Keratinocyte (primary cell): ENCODE data around the gene NXN. TPM values are rescaled to one million over a fixed set of nuclear protein-coding genes. Genes with fewer than 3 reads are reported as not detected.

Experiments used
- DNase-seq: peaks from one replicate; pipeline ENCODE4 v3.0.0-alpha.2; 2011; ENCODE audit warnings: low read depth, missing footprints, low spot score
- FAIRE-seq: peaks from 2 replicates; lab custom pipeline; 2011; peaks lifted over from hg19 to GRCh38; lab: Jason Lieb, UNC
- H2AFZ ChIP-seq: 2 replicates; pipeline ENCODE4 v1.6.0; 2012; ENCODE audit warnings: low read length, control low read depth, inconsistent platforms; ENCODE audit not compliant: control insufficient read depth
- H3K27ac ChIP-seq: 2 replicates; pipeline ENCODE4 v1.5.1; 2011; ENCODE audit warnings: low read length; ENCODE audit not compliant: control insufficient read depth, insufficient read depth
- H3K27me3 ChIP-seq: 3 replicates; pipeline ENCODE4 v1.6.0; 2011; ENCODE audit warnings: low read length; ENCODE audit not compliant: control insufficient read depth, insufficient read depth; ENCODE audit errors: extremely low read depth
- H3K36me3 ChIP-seq, 2 experiments: 2 replicates in 1 of 2; 3 replicates in 1 of 2; pipeline ENCODE4 v1.5.1; 2011; ENCODE audit warnings: low read length in 2 of 2, mild to moderate bottlenecking in 1 of 2; ENCODE audit not compliant: control insufficient read depth in 2 of 2, insufficient read depth in 2 of 2; ENCODE audit errors: extremely low read depth in 1 of 2
- H3K4me1 ChIP-seq: 3 replicates; pipeline ENCODE4 v1.5.1; 2011; ENCODE audit warnings: low read length; ENCODE audit not compliant: control insufficient read depth, insufficient read depth; ENCODE audit errors: extremely low read depth
- H3K4me2 ChIP-seq: 3 replicates; pipeline ENCODE4 v1.6.0; 2011; ENCODE audit warnings: low read depth, low read length; ENCODE audit not compliant: control insufficient read depth, insufficient read depth; ENCODE audit errors: extremely low read depth
- H3K4me3 ChIP-seq, 3 experiments: fragments of 200-600 bp in 1 of 3; sonication (generic) in 1 of 3; 2 replicates in 2 of 3; 3 replicates in 1 of 3; pipeline ENCODE4 v1.5.1; 2011 to 2016; ENCODE audit warnings: low read length in 3 of 3, mild to moderate bottlenecking in 3 of 3, control low read depth in 2 of 3, inconsistent platforms in 1 of 3, low read depth in 1 of 3, mixed read lengths in 1 of 3, mixed run types in 1 of 3, moderate library complexity in 1 of 3; ENCODE audit not compliant: control insufficient read depth in 2 of 3, insufficient read depth in 2 of 3; ENCODE audit errors: extremely low read depth in 1 of 3
- H3K79me2 ChIP-seq: 2 replicates; pipeline ENCODE4 v1.6.0; 2012; ENCODE audit warnings: low read length; ENCODE audit not compliant: control insufficient read depth, insufficient read depth
- H3K9ac ChIP-seq: 3 replicates; pipeline ENCODE4 v1.6.0; 2011; ENCODE audit warnings: low read length; ENCODE audit not compliant: control insufficient read depth, insufficient read depth; ENCODE audit errors: extremely low read depth
- H3K9me1 ChIP-seq: 3 replicates; pipeline ENCODE4 v1.6.0; 2011; ENCODE audit warnings: low read length; ENCODE audit not compliant: control insufficient read depth, insufficient read depth; ENCODE audit errors: extremely low read depth
- H3K9me3 ChIP-seq: 2 replicates; pipeline ENCODE4 v1.5.1; 2012; ENCODE audit warnings: low read depth, low read length; ENCODE audit not compliant: control insufficient read depth
- H4K20me1 ChIP-seq: 3 replicates; pipeline ENCODE4 v1.6.0; 2011; ENCODE audit warnings: low read length; ENCODE audit not compliant: control insufficient read depth, insufficient read depth; ENCODE audit errors: extremely low read depth
- CTCF ChIP-seq, 3 experiments: IDR thresholded peaks in 1 of 3; conservative IDR thresholded peaks in 1 of 3; optimal IDR thresholded peaks in 1 of 3; 2 replicates in 2 of 3; 3 replicates in 1 of 3; pipeline versions ENCODE3 to v1.5.1; 2011; ENCODE audit warnings: low read length in 3 of 3, mild to moderate bottlenecking in 3 of 3, moderate library complexity in 2 of 3, control low read depth in 1 of 3, inconsistent platforms in 1 of 3; ENCODE audit not compliant: insufficient read depth in 2 of 3; ENCODE audit errors: extremely low read depth in 1 of 3
- EZH2 ChIP-seq: IDR thresholded peaks from one replicate; pipeline ENCODE4 v1.6.1; 2012; ENCODE audit warnings: inconsistent platforms, mild to moderate bottlenecking, low read length, moderate library complexity
- dilution Hi-C: fragments of 300-500 bp; cut with MboI; formaldehyde crosslinking; loops from one replicate; pipeline ENCODE4 v1.7.0; 2020; ENCODE audit warnings: low sequenced_read_pairs; ENCODE audit not compliant: extremely low pct_ligation_motif_present
- polyA plus RNA-seq, 5 experiments: library from polyadenylated mRNA; depleted of rRNA in 3 of 5; stranded (reverse) in 3 of 5; stranded (forward) in 1 of 5; unstranded in 1 of 5; fragments of >200 nt; gene quantifications; 1 replicate in 1 of 5; 2 replicates in 3 of 5; 3 replicates in 1 of 5; pipeline versions ENCODE4 v1.2.1 to v1.2.3, GENCODE V29; 2011 to 2012; ENCODE audit warnings: missing spikeins in 2 of 5, low read depth in 1 of 5, low replicate concordance in 1 of 5

Gene NXN
- polyA plus RNA-seq, 1 donor (not counting 4 experiments of a cell fraction or from before 2014, with no cell fraction given): 94.4 TPM

GRCh38 chr17:752002-752619, 227.5 kb downstream of the NXN start, which contains the start of gene GEMIN4:
TSS of gene GEMIN4 (minus strand) at chr17:752264. CDS start at chr17:752142, 122 bp downstream.
- Histone ChIP-seq H3K9me3 (no peaks in the 10 kb centered on the region), H3K27me3 (no peaks in the 10 kb centered on the region), H3K27ac (peak within 1 kb of the TSS; percentile 85), H3K9me1 (no peaks in the 10 kb centered on the region), H3K4me3 (peak within 1 kb of the TSS; percentile 54 to 92 (median 87)), H3K36me3 (peaks cover 5 to 14% of the 10 kb centered on the region in 2 experiments), H3K79me2 (peaks cover 46% of the 10 kb centered on the region), H3K9ac (peak within 1 kb of the TSS; percentile 90), H3K4me1 (peaks cover 30% of the 10 kb centered on the region), H3K4me2 (peak within 1 kb of the TSS; percentile 87), H2AFZ (peak within 1 kb of the TSS; percentile 67), H4K20me1 (no peaks in the 10 kb centered on the region)
- peak; percentile 32 for DNase-seq
- TF ChIP-seq CTCF (optimal IDR thresholded peaks at IDR 0.05 in 1 of 3, IDR thresholded peaks at IDR 0.05 in 1 of 3, conservative IDR thresholded peaks at IDR 0.05 in 1 of 3; ENCODE audit: extremely low read depth in 1 of 3, insufficient read depth in 2 of 3, low read length in 3 of 3): peak; percentile 71 to 99 (median 97)
- no peak for TF ChIP-seq EZH2
- dilution Hi-C loops: no loop called here
- FAIRE-seq: no peak

- Histone ChIP-seq H3K4me1 (peaks cover 24% of the 10 kb centered on the region), H3K4me3 (peak overlapping the region; percentile 54 to 92 (median 87)), H3K27me3 (no peaks in the 10 kb centered on the region), H3K9me3 (no peaks in the 10 kb centered on the region), H3K79me2 (peaks cover 53% of the 10 kb centered on the region), H3K9ac (peak overlapping the region; percentile 90), H4K20me1 (no peaks in the 10 kb centered on the region), H3K4me2 (peak overlapping the region; percentile 87), H3K36me3 (peaks cover 9 to 14% of the 10 kb centered on the region in 2 experiments), H3K27ac (peak overlapping the region; percentile 85), H2AFZ (peak overlapping the region; percentile 62), H3K9me1 (no peaks in the 10 kb centered on the region)
- dilution Hi-C loops: no loop called here
- TF ChIP-seq EZH2 (no peak), CTCF (optimal IDR thresholded peaks at IDR 0.05 in 1 of 3, IDR thresholded peaks at IDR 0.05 in 1 of 3, conservative IDR thresholded peaks at IDR 0.05 in 1 of 3; ENCODE audit: extremely low read depth in 1 of 3, insufficient read depth in 2 of 3, low read length in 3 of 3) (no peak)
- FAIRE-seq (no peak), DNase-seq (no peak)
Measured at GRCh38 chr17:751269-752001, 228.1 kb downstream of the NXN start.
